Endometrial microvascular endothelial cells (primary cell): Measurements from ENCODE around the gene COL27A1. TPM values are rescaled to one million over a fixed set of nuclear protein-coding genes. Genes with fewer than 3 reads are reported as not detected.

Experiments
- in situ Hi-C: cut with HindIII; loops from 2 replicates; pipeline ENCODE4 v1.10.0; 2017; ENCODE audit warnings: low sequenced_read_pairs, low pct_unique_long_range_greater_than_20kb; ENCODE audit errors: inconsistent ontology term
- total RNA-seq: library from RNA; depleted of rRNA; stranded (reverse); fragments of >200 nt; gene quantifications from one replicate; pipeline ENCODE4 v1.2.3, GENCODE V29; 2015; ENCODE audit errors: inconsistent ontology term

COL27A1 gene
- total RNA-seq, 1 donor from 2014 or later: 17.4 TPM

- in situ Hi-C loops: no loop called here
Measured at GRCh38 chr9:114302727-114303126, 147.4 kb downstream of the COL27A1 start.

GRCh38 chr9:114303571-114303970, 148.2 kb downstream of the COL27A1 start:
- in situ Hi-C loops: no loop called here

GRCh38 chr9:114303977-114304376, 148.6 kb downstream of the COL27A1 start:
- in situ Hi-C loops: no loop called here

- in situ Hi-C loops: no loop called here
Measured at GRCh38 chr9:114304416-114305188, 149.3 kb downstream of the COL27A1 start.

GRCh38 chr9:114307899-114308267, 152.5 kb downstream of the COL27A1 start:
- in situ Hi-C loops: no loop called here

GRCh38 chr9:114308361-114308950, 153.1 kb downstream of the COL27A1 start:
- in situ Hi-C loops: no loop called here

GRCh38 chr9:114309096-114309495, 153.8 kb downstream of the COL27A1 start:
- in situ Hi-C loops: no loop called here

GRCh38 chr9:114310471-114311450, 155.4 kb downstream of the COL27A1 start:
- in situ Hi-C loops: no loop called here

- in situ Hi-C loops: no loop called here
Measured at GRCh38 chr9:114311571-114312512, 156.5 kb downstream of the COL27A1 start.

GRCh38 chr9:114312513-114312875, 157.2 kb downstream of the COL27A1 start:
- in situ Hi-C loops: no loop called here

- in situ Hi-C loops: no loop called here
Measured at GRCh38 chr9:114313186-114313585, 157.8 kb downstream of the COL27A1 start.

GRCh38 chr9:114314256-114314867, 159.0 kb downstream of the COL27A1 start:
- in situ Hi-C loops: no loop called here

- in situ Hi-C loops: no loop called here
Measured at GRCh38 chr9:114314881-114315722, 159.8 kb downstream of the COL27A1 start.

GRCh38 chr9:114315723-114316363, 160.5 kb downstream of the COL27A1 start:
- in situ Hi-C loops: no loop called here

- in situ Hi-C loops: no loop called here
Measured at GRCh38 chr9:114316605-114317230, 161.4 kb downstream of the COL27A1 start.

GRCh38 chr9:114317665-114318357, 162.5 kb downstream of the COL27A1 start:
- in situ Hi-C loops: no loop called here
